Mesendoderm (in vitro differentiated cells): ENCODE data around the gene PLEKHA3.

Source experiments
- DNase-seq: peaks from one replicate; pipeline ENCODE4 v3.0.0; 2013
- H2AK5ac ChIP-seq: 2 replicates; pipeline ENCODE4 v1.6.1; 2013; ENCODE audit warnings: low read length, inconsistent platforms
- H2BK120ac ChIP-seq: 2 replicates; pipeline ENCODE4 v1.6.1; 2013; ENCODE audit warnings: low read depth, mild to moderate bottlenecking, low read length, moderate library complexity, mixed read lengths
- H2BK15ac ChIP-seq: replicated peaks from 2 replicates; pipeline ENCODE4 v1.6.1; 2013; ENCODE audit warnings: low read depth, mild to moderate bottlenecking, moderate library complexity
- H2BK5ac ChIP-seq: 2 replicates; pipeline ENCODE4 v1.6.1; 2013; ENCODE audit warnings: low read length, inconsistent platforms
- H3K18ac ChIP-seq: 2 replicates; pipeline ENCODE4 v1.6.1; 2013; ENCODE audit warnings: mild to moderate bottlenecking, low read length, mixed read lengths
- H3K23ac ChIP-seq: one replicate; pipeline ENCODE4 v1.6.1; 2013; ENCODE audit warnings: low read length
- H3K27ac ChIP-seq: 2 replicates; pipeline ENCODE4 v1.5.1; 2013; ENCODE audit warnings: low read depth, mild to moderate bottlenecking, inconsistent platforms, low read length, moderate library complexity
- H3K27me3 ChIP-seq: 2 replicates; pipeline ENCODE4 v1.6.1; 2013; ENCODE audit warnings: low read length, control low read depth, mild to moderate bottlenecking, inconsistent platforms; ENCODE audit not compliant: insufficient read depth, poor library complexity
- H3K36me3 ChIP-seq: 2 replicates; pipeline ENCODE4 v1.6.1; 2013; ENCODE audit warnings: low read length, inconsistent platforms; ENCODE audit not compliant: control insufficient read depth, insufficient read depth
- H3K4ac ChIP-seq: one replicate; pipeline ENCODE4 v1.6.1; 2013; ENCODE audit warnings: low read depth, mild to moderate bottlenecking, low read length, moderate library complexity
- H3K4me1 ChIP-seq: 2 replicates; pipeline ENCODE4 v1.6.1; 2013; ENCODE audit warnings: low read depth, low read length, inconsistent platforms; ENCODE audit not compliant: control insufficient read depth
- H3K4me2 ChIP-seq: 2 replicates; pipeline ENCODE4 v1.6.1; 2013; ENCODE audit warnings: low read length
- H3K4me3 ChIP-seq: 2 replicates; pipeline ENCODE4 v1.5.1; 2013; ENCODE audit warnings: mild to moderate bottlenecking, low read length
- H3K56ac ChIP-seq: one replicate; pipeline ENCODE4 v1.6.1; 2013; ENCODE audit warnings: low read length
- H3K79me1 ChIP-seq: 2 replicates; pipeline ENCODE4 v1.6.1; 2013; ENCODE audit warnings: low read length, inconsistent platforms
- H3K79me2 ChIP-seq: 2 replicates; pipeline ENCODE4 v1.6.1; 2013; ENCODE audit warnings: mild to moderate bottlenecking, low read length; ENCODE audit not compliant: control insufficient read depth, insufficient read depth
- H3K9ac ChIP-seq: 2 replicates; pipeline ENCODE4 v1.6.1; 2013; ENCODE audit warnings: low read length, inconsistent platforms
- H4K5ac ChIP-seq: one replicate; pipeline ENCODE4 v1.6.1; 2013; ENCODE audit warnings: low read length
- H4K8ac ChIP-seq: one replicate; pipeline ENCODE4 v1.6.1; 2013; ENCODE audit warnings: low read depth, mild to moderate bottlenecking, control low read depth, low read length, moderate library complexity
- WGBS: extraction: QIAGEN DNeasy Blood & Tissue Kit; methylation state at CpG from one replicate; pipeline ENCODE4 v1.1.7; 2013; ENCODE audit warnings: low lambda C conversion rate, missing lambda C conversion rate; ENCODE audit not compliant: insufficient coverage; ENCODE audit errors: extremely low coverage; 5-methylcytosine and 5-hydroxymethylcytosine counted together

Gene PLEKHA3

GRCh38 chr2:178476477-178476876, 3.8 kb upstream of the PLEKHA3 start:
- H3K79me2 ChIP-seq = peaks cover 2% of the 10 kb centered on the region
- no peak overlapping the region for H3K4ac ChIP-seq
- peaks cover 2% of the 10 kb centered on the region for H3K79me1 ChIP-seq
- no peak overlapping the region for H3K23ac ChIP-seq
- no peak overlapping the region for H4K8ac ChIP-seq
- no peak overlapping the region for H2AK5ac ChIP-seq
- no peak for DNase-seq
- H3K18ac ChIP-seq = no peak overlapping the region
- H2BK15ac ChIP-seq = no peak overlapping the region
- no peaks in the 10 kb centered on the region for H3K27me3 ChIP-seq
- H3K36me3 ChIP-seq = no peaks in the 10 kb centered on the region
- no peak overlapping the region for H3K27ac ChIP-seq
- H3K4me3 ChIP-seq = no peak overlapping the region
- no peak overlapping the region for H2BK120ac ChIP-seq
- no peaks in the 10 kb centered on the region for H3K4me1 ChIP-seq
- H3K4me2 ChIP-seq = no peak overlapping the region
- H3K9ac ChIP-seq = no peak overlapping the region
- no peak overlapping the region for H2BK5ac ChIP-seq
- H3K56ac ChIP-seq = no peak overlapping the region
- H4K5ac ChIP-seq = no peak overlapping the region

GRCh38 chr2:178477443-178478129, 2.7 kb upstream of the PLEKHA3 start:
- no peak overlapping the region for H3K18ac ChIP-seq
- WGBS = no CpG with 5 or more reads among the region's 3 CpGs
- no peak overlapping the region for H3K27ac ChIP-seq

GRCh38 chr2:178478130-178478438, 2.2 kb upstream of the PLEKHA3 start:
- H3K4me1 ChIP-seq = no peaks in the 10 kb centered on the region
- no CpG with 5 or more reads among the region's 10 CpGs for WGBS
- peak overlapping the region; percentile 78 for H3K4me2 ChIP-seq
- no peak overlapping the region for H4K5ac ChIP-seq
- H3K4me3 ChIP-seq = peak overlapping the region; percentile 79
- H2BK5ac ChIP-seq = no peak overlapping the region
- no peaks in the 10 kb centered on the region for H3K27me3 ChIP-seq
- H2BK120ac ChIP-seq = no peak overlapping the region
- peaks cover 2% of the 10 kb centered on the region for H3K79me2 ChIP-seq
- H3K79me1 ChIP-seq = peaks cover 5% of the 10 kb centered on the region
- peak overlapping the region; percentile 92 for H3K9ac ChIP-seq
- no peak overlapping the region for H3K23ac ChIP-seq
- H2BK15ac ChIP-seq = no peak overlapping the region
- no peaks in the 10 kb centered on the region for H3K36me3 ChIP-seq
- no peak overlapping the region for H4K8ac ChIP-seq
- no peak overlapping the region for H3K27ac ChIP-seq
- no peak overlapping the region for H2AK5ac ChIP-seq
- no peak for DNase-seq
- H3K56ac ChIP-seq = peak overlapping the region; percentile 86
- no peak overlapping the region for H3K18ac ChIP-seq
- peak overlapping the region; percentile 60 for H3K4ac ChIP-seq

More at GRCh38 chr2:178477443-178478129, 2.7 kb upstream of the PLEKHA3 start:
- no peak for DNase-seq
- Histone ChIP-seq H2BK15ac (no peak overlapping the region), H3K4ac (no peak overlapping the region), H3K27me3 (no peaks in the 10 kb centered on the region), H4K8ac (no peak overlapping the region), H3K23ac (no peak overlapping the region), H3K79me2 (peaks cover 2% of the 10 kb centered on the region), H2BK120ac (no peak overlapping the region), H2AK5ac (no peak overlapping the region), H3K4me3 (no peak overlapping the region), H4K5ac (no peak overlapping the region), H3K36me3 (no peaks in the 10 kb centered on the region), H3K79me1 (peaks cover 5% of the 10 kb centered on the region), H3K4me1 (no peaks in the 10 kb centered on the region), H3K9ac (no peak overlapping the region), H3K4me2 (peak overlapping the region; percentile 8), H2BK5ac (no peak overlapping the region), H3K56ac (no peak overlapping the region)

- H3K4me1 ChIP-seq = no peaks in the 10 kb centered on the region
- H2BK120ac ChIP-seq = no peak within 1 kb of the TSS
- H4K8ac ChIP-seq = no peak within 1 kb of the TSS
- no peak within 1 kb of the TSS for H2BK15ac ChIP-seq
- no CpG with 5 or more reads among the region's 56 CpGs for WGBS
- no peak within 1 kb of the TSS for H2AK5ac ChIP-seq
- H4K5ac ChIP-seq = no peak within 1 kb of the TSS
- peak; percentile 89 for DNase-seq
- peak within 1 kb of the TSS; percentile 59 for H3K23ac ChIP-seq
- peaks cover 2% of the 10 kb centered on the region for H3K79me2 ChIP-seq
- no peaks in the 10 kb centered on the region for H3K27me3 ChIP-seq
- peak within 1 kb of the TSS; percentile 15 for H3K18ac ChIP-seq
- peak within 1 kb of the TSS; percentile 92 for H3K9ac ChIP-seq
- peak within 1 kb of the TSS; percentile 54 for H2BK5ac ChIP-seq
- peaks cover 5% of the 10 kb centered on the region for H3K79me1 ChIP-seq
- H3K4ac ChIP-seq = peak within 1 kb of the TSS; percentile 60
- peak within 1 kb of the TSS; percentile 97 for H3K56ac ChIP-seq
- H3K4me2 ChIP-seq = peak within 1 kb of the TSS; percentile 94
- H3K36me3 ChIP-seq = no peaks in the 10 kb centered on the region
- peak within 1 kb of the TSS; percentile 79 for H3K4me3 ChIP-seq
- H3K27ac ChIP-seq = peak within 1 kb of the TSS; percentile 60
Observed at GRCh38 chr2:178478439-178479274, 1.6 kb upstream of the PLEKHA3 start, which contains the start of gene FKBP7. Gene FKBP7 (minus strand): TSS chr2:178478600. CDS start chr2:178478499, 101 bp downstream.

GRCh38 chr2:178479275-178479616, 1.0 kb upstream of the PLEKHA3 start:
- Histone ChIP-seq H3K36me3 (no peaks in the 10 kb centered on the region), H2AK5ac (no peak overlapping the region), H4K8ac (no peak overlapping the region), H3K79me1 (peaks cover 5% of the 10 kb centered on the region), H3K4me1 (no peaks in the 10 kb centered on the region), H3K79me2 (peaks cover 2% of the 10 kb centered on the region), H3K9ac (no peak overlapping the region), H2BK15ac (no peak overlapping the region), H2BK120ac (no peak overlapping the region), H3K23ac (no peak overlapping the region), H3K4ac (no peak overlapping the region), H2BK5ac (no peak overlapping the region), H4K5ac (no peak overlapping the region), H3K56ac (no peak overlapping the region), H3K4me2 (no peak overlapping the region), H3K27ac (no peak overlapping the region), H3K27me3 (no peaks in the 10 kb centered on the region), H3K18ac (no peak overlapping the region), H3K4me3 (no peak overlapping the region)
- 100% methylated on average over 1 of the region's 4 CpGs for WGBS
- DNase-seq = peak; percentile 15
